ENCODE results near the gene RRAGD. TPM values are rescaled to one million over a fixed set of nuclear protein-coding genes. Genes with fewer than 3 reads are reported as not detected.

RRAGD gene
- polyA plus RNA-seq, 1 of the 3 experiments (the other 2 are of a cell fraction) = 0.07 TPM

GRCh38 chr6:89379281-89379680 is 32.8 kb downstream of the RRAGD start:
- DNase-seq = no peak
- Histone ChIP-seq H3K36me3 (replicated peaks in 1 of 2; ENCODE audit: control insufficient read depth in 1 of 2, insufficient read depth in 2 of 2, low read length in 1 of 2) (no peaks in the 10 kb centered on the region), H3K27ac (ENCODE audit: low read depth in 2 of 2, low read length in 1 of 2) (no peak overlapping the region), H3K79me2 (ENCODE audit: insufficient read depth) (no peaks in the 10 kb centered on the region), H3F3A (replicated peaks; ENCODE audit: insufficient read depth) (no peaks in the 10 kb centered on the region), H3K9ac (no peak overlapping the region), H3K4me1 (ENCODE audit: control insufficient read depth in 1 of 2, insufficient read depth in 2 of 2, low read depth in 1 of 2, low read length in 1 of 2) (peaks cover 0 to 8% of the 10 kb centered on the region in 2 experiments; a peak in 2 of 4 replicates), H3K4me3 (ENCODE audit: low read depth in 2 of 2, low read length in 1 of 2) (no peak overlapping the region), H2AFZ (ENCODE audit: low read depth) (no peak overlapping the region), H4K20me1 (ENCODE audit: insufficient read depth) (no peaks in the 10 kb centered on the region), H3K9me3 (no peaks in the 10 kb centered on the region), H3K4me2 (no peak overlapping the region), H3K27me3 (ENCODE audit: insufficient read depth) (no peaks in the 10 kb centered on the region; the same call in 1 of the 2 replicates), H3K9me2 (no peaks in the 10 kb centered on the region)
- no peak for TF ChIP-seq NRF1 (IDR thresholded peaks at IDR 0.05; ENCODE audit: low read depth, low read length)
- no peak for TF ChIP-seq USF2 (IDR thresholded peaks at IDR 0.05; ENCODE audit: borderline replicate concordance, low read depth, low read length)
- TF ChIP-seq POLR2AphosphoS5 (IDR thresholded peaks at IDR 0.05; ENCODE audit: low read depth, low read length) = no peak
- no peak for TF ChIP-seq ELF1 (IDR thresholded peaks at IDR 0.05)
- no peak for TF ChIP-seq RFX5 (IDR thresholded peaks at IDR 0.05; ENCODE audit: low read length)
- TF ChIP-seq RXRA (IDR thresholded peaks at IDR 0.05; ENCODE audit: borderline replicate concordance, low read depth) = no peak
- TF ChIP-seq FOSL2 (IDR thresholded peaks at IDR 0.05; ENCODE audit: borderline replicate concordance, low read depth) = no peak
- no peak for TF ChIP-seq EP300 (IDR thresholded peaks at IDR 0.05; ENCODE audit: borderline replicate concordance in 1 of 2, low read depth in 1 of 2, low read length in 1 of 2)
- TF ChIP-seq NFIC (IDR thresholded peaks at IDR 0.05; ENCODE audit: borderline replicate concordance) = no peak
- POLR2A ChIA-PET = no interaction called here
- CTCF ChIA-PET = interaction anchor here (0.5 to 2.8 kb wide), 5 partner anchors 11 to 397 kb away, joined by 3 to 16 read pairs (median 3); partner anchors contain the start of gene RRAGD
- 65% methylated on average over 5 of the region's 5 CpGs for WGBS (ENCODE audit: low lambda C conversion rate)

DNA sequence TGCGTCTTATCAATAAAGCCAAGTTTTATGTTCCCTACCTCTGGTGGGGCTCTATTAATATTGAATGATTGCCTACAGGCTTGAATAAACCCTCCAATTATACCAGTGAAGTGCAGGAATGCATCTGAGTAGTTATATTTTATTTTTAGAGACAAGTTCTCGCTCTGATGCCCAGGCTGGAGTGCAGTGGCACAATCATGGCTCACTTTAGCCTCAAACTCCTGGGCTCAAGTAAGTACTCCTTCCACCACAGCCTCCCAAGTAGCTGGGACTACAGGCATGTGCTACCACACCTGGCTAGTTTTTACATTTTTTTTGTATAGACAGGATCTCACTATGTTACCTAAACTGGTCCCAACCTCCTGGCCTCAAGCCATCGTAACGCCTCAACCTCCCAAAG is 33.4 kb downstream of the RRAGD start:
- Histone ChIP-seq H2AFZ (ENCODE audit: low read depth) (no peak overlapping the region), H3K27me3 (ENCODE audit: insufficient read depth) (no peaks in the 10 kb centered on the region; the same call in 1 of the 2 replicates), H3K4me1 (ENCODE audit: control insufficient read depth in 1 of 2, insufficient read depth in 2 of 2, low read depth in 1 of 2, low read length in 1 of 2) (peaks cover 0 to 8% of the 10 kb centered on the region in 2 experiments; a peak in 2 of 4 replicates), H3K4me3 (ENCODE audit: low read depth in 2 of 2, low read length in 1 of 2) (no peak overlapping the region), H3K4me2 (no peak overlapping the region), H3K9me2 (no peaks in the 10 kb centered on the region), H3K9ac (no peak overlapping the region), H3K36me3 (replicated peaks in 1 of 2; ENCODE audit: control insufficient read depth in 1 of 2, insufficient read depth in 2 of 2, low read length in 1 of 2) (no peaks in the 10 kb centered on the region), H3K27ac (ENCODE audit: low read depth in 2 of 2, low read length in 1 of 2) (no peak overlapping the region), H3K9me3 (no peaks in the 10 kb centered on the region), H3K79me2 (ENCODE audit: insufficient read depth) (no peaks in the 10 kb centered on the region), H3F3A (replicated peaks; ENCODE audit: insufficient read depth) (no peaks in the 10 kb centered on the region), H4K20me1 (ENCODE audit: insufficient read depth) (no peaks in the 10 kb centered on the region)
- ChIA-PET CTCF (interaction anchor here (1.2 to 2.8 kb wide), 3 partner anchors 10 to 396 kb away, joined by 3 to 16 read pairs (median 4); no protein-coding TSS in a partner anchor), POLR2A (no interaction called here)
- no peak for DNase-seq
- WGBS (ENCODE audit: low lambda C conversion rate) = 85% methylated on average over 4 of the region's 4 CpGs
- no peak for TF ChIP-seq ELF1 (IDR thresholded peaks at IDR 0.05)
- TF ChIP-seq GABPA (IDR thresholded peaks at IDR 0.05; ENCODE audit: low read depth) = no peak
- no peak for TF ChIP-seq SMC3 (IDR thresholded peaks at IDR 0.05; ENCODE audit: low read depth, low read length)
- no peak for TF ChIP-seq GATA2 (CRISPR knock-in tag; IDR thresholded peaks at IDR 0.05)
- TF ChIP-seq MXI1 (IDR thresholded peaks at IDR 0.05; ENCODE audit: low read depth, low read length) = no peak
- TF ChIP-seq RXRA (IDR thresholded peaks at IDR 0.05; ENCODE audit: borderline replicate concordance, low read depth) = no peak
- no peak for TF ChIP-seq TEAD4 (IDR thresholded peaks at IDR 0.05; ENCODE audit: borderline replicate concordance, insufficient read depth)
- TF ChIP-seq USF2 (IDR thresholded peaks at IDR 0.05; ENCODE audit: borderline replicate concordance, low read depth, low read length) = no peak
- no peak for TF ChIP-seq CTCF (IDR thresholded peaks at IDR 0.05)
